NCI-H2196 treated with DMSO at 0.1 percent for 48 hours (cell line): Measurements from ENCODE around the gene LYRM4.

Experiments
- DNase-seq: peaks from one replicate; lab custom pipeline; 2025; ENCODE audit not compliant: unreplicated experiment; lab: John Stamatoyannopoulos, UW

The LYRM4 gene

GRCh38 chr6:5149891-5150290 is 110.9 kb downstream of the LYRM4 start:
- no peak for DNase-seq

GRCh38 chr6:5149159-5149704 is 111.5 kb downstream of the LYRM4 start:
- no peak for DNase-seq

- DNase-seq = no peak
These were observed 114.4 kb downstream of the LYRM4 start for GRCh38 chr6:5146398-5146797.

- peak; percentile 69 for DNase-seq
These were observed 117.0 kb downstream of the LYRM4 start for GRCh38 chr6:5143634-5144311.

- DNase-seq = no peak
These were observed 117.8 kb downstream of the LYRM4 start for GRCh38 chr6:5142915-5143314.

GRCh38 chr6:5142131-5142530 is 118.6 kb downstream of the LYRM4 start:
- no peak for DNase-seq

- no peak for DNase-seq
These were observed 119.7 kb downstream of the LYRM4 start for GRCh38 chr6:5141046-5141445.

- DNase-seq = no peak
These were observed 120.7 kb downstream of the LYRM4 start for GRCh38 chr6:5139828-5140771.

- DNase-seq = no peak
These were observed 121.5 kb downstream of the LYRM4 start for GRCh38 chr6:5138995-5139827.

- DNase-seq = no peak
These were observed 123.9 kb downstream of the LYRM4 start for GRCh38 chr6:5136851-5137250.

- DNase-seq = no peak
These were observed 124.9 kb downstream of the LYRM4 start for GRCh38 chr6:5135788-5136376.

GRCh38 chr6:5133943-5134342 is 126.8 kb downstream of the LYRM4 start:
- no peak for DNase-seq

- DNase-seq = no peak
These were observed 128.0 kb downstream of the LYRM4 start for GRCh38 chr6:5132731-5133130.

GRCh38 chr6:5130135-5130866 is 130.4 kb downstream of the LYRM4 start:
- DNase-seq = no peak

- no peak for DNase-seq
These were observed 132.4 kb downstream of the LYRM4 start for GRCh38 chr6:5128351-5128750.

GRCh38 chr6:5127106-5127687 is 133.6 kb downstream of the LYRM4 start:
- DNase-seq = no peak

GRCh38 chr6:5126214-5126613 is 134.5 kb downstream of the LYRM4 start:
- DNase-seq = no peak

- DNase-seq = no peak
These were observed 135.4 kb downstream of the LYRM4 start for GRCh38 chr6:5125152-5126006.

GRCh38 chr6:5124526-5124925 is 136.2 kb downstream of the LYRM4 start:
- no peak for DNase-seq
